ENCODE measurements around the gene ZBTB11.
"Not testable (repeated sequence)": the region's sequence is repeated elsewhere in the genome, so short reads cannot be mapped to it uniquely, and the experiment has no call there.

DNA sequence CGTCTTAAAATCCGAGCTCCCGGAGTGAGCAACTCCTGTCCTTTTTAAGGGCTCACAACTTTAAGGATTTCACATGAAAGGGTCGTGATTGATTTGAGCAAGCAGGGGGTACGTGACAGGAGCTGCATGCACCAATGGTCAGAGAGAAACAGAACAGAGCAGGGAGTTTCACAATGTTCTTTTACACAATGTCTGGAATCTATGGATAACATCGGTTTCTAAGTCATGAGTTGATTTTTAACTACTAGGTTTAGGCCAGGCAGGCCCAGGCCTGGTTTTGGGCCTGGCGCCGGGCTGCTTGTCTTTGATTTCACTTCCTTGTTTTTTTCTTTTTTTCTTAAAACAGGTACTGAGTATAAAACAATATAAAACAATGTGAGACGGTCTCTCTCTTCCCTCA is 63.9 kb downstream of the ZBTB11 start:
- TF ChIP-seq CTCF (conservative IDR thresholded peaks at IDR 0.05; ENCODE audit: low read depth in 2 of 2); REST (IDR thresholded peaks at IDR 0.05; ENCODE audit: unreplicated experiment); EZH2 (IDR thresholded peaks at IDR 0.05; ENCODE audit: low read depth, unreplicated experiment): not testable (repeated sequence)

Measured in GM23338 (cell line).